ENCODE data around the gene SNX14.

Gene SNX14

DNA sequence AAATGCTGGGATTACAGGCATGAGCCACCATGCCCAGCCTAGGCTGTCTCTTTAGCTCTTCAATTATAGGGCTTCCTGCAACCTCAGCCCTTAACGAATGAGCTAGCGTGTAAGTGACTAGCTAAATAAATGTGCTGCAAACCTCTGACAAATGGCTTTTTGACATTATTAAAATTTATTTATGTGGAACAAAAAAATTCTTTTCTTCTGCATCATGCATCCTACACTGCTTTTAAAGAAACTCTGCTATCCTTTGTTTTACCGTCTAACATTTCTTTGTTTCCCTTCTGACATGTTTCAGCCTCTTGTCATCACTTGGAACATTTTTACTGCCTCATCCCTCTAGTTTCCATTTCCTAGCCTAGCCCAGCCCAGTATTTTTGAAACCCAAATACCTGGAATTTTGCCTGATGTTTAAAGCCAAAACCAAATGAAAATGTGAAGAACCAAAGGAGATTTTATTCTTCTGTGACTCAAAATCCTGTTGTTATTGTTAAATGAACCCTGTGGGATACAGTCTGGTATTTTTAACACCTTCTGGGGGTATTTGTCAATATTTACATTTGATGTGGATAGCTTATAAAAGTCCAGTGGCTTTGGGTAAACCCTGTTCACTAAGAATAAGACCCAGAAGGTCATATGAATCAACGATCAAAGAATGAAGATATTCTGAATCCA, 134.3 kb downstream of the SNX14 start:
- TF ChIP-seq, protein P1, sequence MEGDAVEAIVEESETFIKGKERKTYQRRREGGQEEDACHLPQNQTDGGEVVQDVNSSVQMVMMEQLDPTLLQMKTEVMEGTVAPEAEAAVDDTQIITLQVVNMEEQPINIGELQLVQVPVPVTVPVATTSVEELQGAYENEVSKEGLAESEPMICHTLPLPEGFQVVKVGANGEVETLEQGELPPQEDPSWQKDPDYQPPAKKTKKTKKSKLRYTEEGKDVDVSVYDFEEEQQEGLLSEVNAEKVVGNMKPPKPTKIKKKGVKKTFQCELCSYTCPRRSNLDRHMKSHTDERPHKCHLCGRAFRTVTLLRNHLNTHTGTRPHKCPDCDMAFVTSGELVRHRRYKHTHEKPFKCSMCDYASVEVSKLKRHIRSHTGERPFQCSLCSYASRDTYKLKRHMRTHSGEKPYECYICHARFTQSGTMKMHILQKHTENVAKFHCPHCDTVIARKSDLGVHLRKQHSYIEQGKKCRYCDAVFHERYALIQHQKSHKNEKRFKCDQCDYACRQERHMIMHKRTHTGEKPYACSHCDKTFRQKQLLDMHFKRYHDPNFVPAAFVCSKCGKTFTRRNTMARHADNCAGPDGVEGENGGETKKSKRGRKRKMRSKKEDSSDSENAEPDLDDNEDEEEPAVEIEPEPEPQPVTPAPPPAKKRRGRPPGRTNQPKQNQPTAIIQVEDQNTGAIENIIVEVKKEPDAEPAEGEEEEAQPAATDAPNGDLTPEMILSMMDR (IDR thresholded peaks at IDR 0.05; ENCODE audit: low read depth, low read length, missing control alignments) = no peak
- no peak overlapping the region for H3K4me3 ChIP-seq (replicated peaks; ENCODE audit: low read depth, low read length)
- DNase-seq (ENCODE audit: extremely low read depth, low read depth) = peak; percentile 85

DNA sequence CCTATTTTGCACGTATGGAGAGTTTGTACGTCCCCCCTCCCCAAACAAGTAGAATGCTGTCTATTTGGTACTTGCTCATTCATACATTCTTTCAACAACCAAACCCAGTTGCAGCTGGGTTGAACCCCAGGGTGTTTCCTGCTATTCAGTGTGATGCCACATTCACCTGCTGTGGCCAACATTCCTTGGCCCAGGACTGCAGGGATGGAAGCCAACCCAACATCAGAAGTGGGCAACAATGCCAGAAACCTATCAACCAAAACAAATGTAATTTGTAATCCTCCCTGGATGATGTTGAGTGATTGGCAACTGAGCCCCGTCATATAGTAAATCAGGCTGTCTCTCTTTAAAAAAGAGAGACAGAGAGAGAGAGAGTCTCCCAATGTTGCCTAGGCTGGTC, 134.9 kb downstream of the SNX14 start:
- TF ChIP-seq, protein P1 (IDR thresholded peaks at IDR 0.05; ENCODE audit: low read depth, low read length, missing control alignments) = no peak
- no peak overlapping the region for H3K4me3 ChIP-seq (replicated peaks; ENCODE audit: low read depth, low read length)
- no peak for DNase-seq (ENCODE audit: extremely low read depth, low read depth)

DNA sequence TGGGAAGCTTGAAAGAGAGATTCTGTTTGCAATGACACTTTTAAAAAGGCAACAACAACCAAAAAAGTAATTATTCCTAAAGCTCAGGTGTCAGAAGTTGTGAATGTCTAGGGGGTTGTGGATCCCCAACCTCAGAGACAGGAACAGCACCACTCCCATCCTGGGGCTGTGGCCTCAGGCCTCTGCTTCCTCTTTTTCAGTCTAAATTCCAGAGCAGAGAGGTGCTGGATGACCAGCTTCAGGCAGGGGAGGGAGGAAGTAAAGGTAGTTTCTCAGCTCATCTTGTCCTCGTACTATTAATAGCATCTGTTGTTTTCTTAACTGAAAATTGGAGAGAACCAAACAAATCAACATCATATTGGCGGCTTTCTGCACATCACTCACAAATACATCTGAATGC, 135.5 kb downstream of the SNX14 start:
- TF ChIP-seq, protein P1 (IDR thresholded peaks at IDR 0.05; ENCODE audit: low read depth, low read length, missing control alignments) = no peak
- no peak overlapping the region for H3K4me3 ChIP-seq (replicated peaks; ENCODE audit: low read depth, low read length)
- DNase-seq (ENCODE audit: extremely low read depth, low read depth) = no peak

DNA sequence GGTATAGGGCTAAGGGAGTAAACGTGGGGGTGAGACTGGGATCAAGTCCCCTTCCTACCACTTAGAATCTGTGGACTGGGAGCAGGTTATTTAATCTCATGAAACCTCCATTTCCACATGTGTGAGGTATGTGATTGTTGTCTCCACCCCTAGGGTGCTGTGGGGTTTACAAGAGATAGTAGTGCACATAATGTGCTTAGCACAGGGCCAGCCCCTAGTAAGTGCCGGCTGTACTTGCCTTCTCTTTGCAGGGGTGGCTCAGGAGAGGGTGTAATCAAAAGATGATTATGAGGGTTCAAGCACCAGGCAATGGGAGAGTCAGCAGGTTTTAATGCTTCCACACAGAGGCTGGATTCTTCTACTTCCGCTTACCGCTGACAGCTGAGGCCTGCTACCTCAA, 136.9 kb downstream of the SNX14 start:
- DNase-seq (ENCODE audit: extremely low read depth, low read depth) = no peak
- TF ChIP-seq, protein P1 (IDR thresholded peaks at IDR 0.05; ENCODE audit: low read depth, low read length, missing control alignments) = no peak
- H3K4me3 ChIP-seq (replicated peaks; ENCODE audit: low read depth, low read length) = no peak overlapping the region

Data from HFF-Myc (cell line).